ENCODE results near the gene RREB1. TPM values are rescaled to one million over a fixed set of nuclear protein-coding genes. Genes with fewer than 3 reads are reported as not detected.

The RREB1 gene
- polyA plus RNA-seq, 1 donor = 18.1 TPM

DNA sequence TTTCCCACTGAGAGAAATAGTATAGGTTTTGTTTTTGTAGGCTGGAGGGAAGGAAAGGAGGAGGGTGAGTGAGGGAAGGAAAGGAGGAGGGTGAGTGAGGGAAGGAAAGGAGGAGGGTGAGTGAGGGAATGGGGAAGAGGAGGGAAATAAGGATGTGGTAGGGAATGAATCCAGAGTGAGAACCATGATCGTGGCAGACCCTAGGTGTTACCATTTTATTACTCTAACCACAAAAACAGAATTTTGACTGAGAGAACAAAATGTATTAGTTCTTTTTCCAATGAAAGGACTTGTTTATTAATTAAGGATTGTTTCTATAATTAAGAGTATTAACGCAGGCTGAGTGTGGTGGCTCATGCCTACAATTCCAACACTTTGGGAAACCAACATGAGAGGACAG is 188.8 kb downstream of the RREB1 start:
- DNase-seq (ENCODE audit: low read depth) = no peak

DNA sequence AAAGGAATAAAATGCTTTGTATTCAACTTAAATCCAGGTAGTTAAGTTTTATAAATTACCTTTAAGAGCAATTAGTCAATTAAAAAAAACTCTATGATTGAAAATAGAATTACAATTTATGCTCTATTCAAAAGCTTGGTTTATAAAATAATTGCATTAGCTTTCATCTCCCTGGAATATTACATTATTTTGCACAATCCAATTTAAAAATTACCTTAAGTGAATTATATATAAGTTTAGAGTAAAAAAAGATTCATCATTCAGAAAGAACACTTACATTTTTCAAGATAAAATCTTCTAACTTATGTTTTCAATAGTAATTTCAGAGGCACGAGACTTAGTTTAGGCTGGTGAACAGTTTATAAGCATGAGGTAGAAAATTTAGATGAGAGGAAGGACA is 190.4 kb downstream of the RREB1 start:
- no peak for DNase-seq (ENCODE audit: low read depth)

GRCh38 chr6:7300926-7301325 is 193.2 kb downstream of the RREB1 start:
- DNase-seq (ENCODE audit: low read depth) = no peak

Other genes with a start within 250 kb of the RREB1 start
- gene SSR1, start 205.2 kb downstream of the RREB1 start, polyA plus RNA-seq (ENCODE audit: insufficient read length) = 73.2 TPM